IMR-90 (cell line): ENCODE results near the gene SBSN. TPM values are rescaled to one million over a fixed set of nuclear protein-coding genes. Genes with fewer than 3 reads are reported as not detected.
A peak's percentile ranks its signal among the peaks of the same experiment; 100 is the strongest.

Experiments
- ATAC-seq: fragments of 200-7000 bp; cut with Tn5 transposase; 2 replicates; pipeline ENCODE4 v1.9.1; 2020; ENCODE audit warnings: low read depth, mild to moderate bottlenecking, moderate library complexity
- BruUV-seq: library from RNA; stranded (reverse); fragments of 400-500 nt; replicated peaks from 2 replicates; lab custom pipeline; 2021; lab: Mats Ljungman, UMichigan
- CTCF ChIA-PET: fragments of 300-600 bp; formaldehyde crosslinking; extraction: SDS; loops from one replicate; lab custom pipeline; 2021; ENCODE audit warnings: antibody characterized with exemption; lab: Yijun Ruan, JAX
- POLR2A ChIA-PET: fragments of 300-600 bp; sonication (Branson Sonifier 250); formaldehyde crosslinking; loops from one replicate; lab custom pipeline; 2022; ENCODE audit warnings: antibody characterized with exemption; ENCODE audit not compliant: unreplicated experiment; lab: Charles Lee
- DNase-seq: peaks from one replicate; pipeline ENCODE4 v3.0.0; 2013
- H2AFZ ChIP-seq: replicated peaks from 2 replicates; pipeline ENCODE3; 2013; ENCODE audit warnings: low read length, mild to moderate bottlenecking; ENCODE audit not compliant: poor library complexity
- H2AK5ac ChIP-seq: 2 replicates; pipeline ENCODE4 v1.6.1; 2013; ENCODE audit warnings: low read depth, low read length, inconsistent platforms
- H2AK9ac ChIP-seq: replicated peaks from 2 replicates; pipeline ENCODE3; 2013; ENCODE audit warnings: mild to moderate bottlenecking, low read depth, low read length, moderate library complexity; ENCODE audit not compliant: poor library complexity
- H2BK120ac ChIP-seq: 2 replicates; pipeline ENCODE4 v1.6.1; 2013; ENCODE audit warnings: low read depth, low read length, inconsistent platforms
- H2BK15ac ChIP-seq: 3 replicates; pipeline ENCODE4 v1.6.1; 2013; ENCODE audit warnings: low read depth, low read length, inconsistent platforms
- H2BK20ac ChIP-seq: 2 replicates; pipeline ENCODE4 v1.6.1; 2013; ENCODE audit warnings: low read depth, mild to moderate bottlenecking, inconsistent platforms, low read length, moderate library complexity
- H2BK5ac ChIP-seq: 2 replicates; pipeline ENCODE4 v1.6.1; 2013; ENCODE audit warnings: mild to moderate bottlenecking, low read depth, low read length, inconsistent platforms; ENCODE audit not compliant: poor library complexity, severe bottlenecking
- H3K14ac ChIP-seq: replicated peaks from 2 replicates; pipeline ENCODE4 v1.6.1; 2013; ENCODE audit warnings: low read depth, low read length, inconsistent platforms
- H3K18ac ChIP-seq: 2 replicates; pipeline ENCODE4 v1.6.1; 2013; ENCODE audit warnings: low read depth, low read length, control low read depth
- H3K23ac ChIP-seq: 2 replicates; pipeline ENCODE4 v1.6.1; 2013; ENCODE audit warnings: low read depth, low read length, inconsistent platforms
- H3K27ac ChIP-seq: 2 replicates; pipeline ENCODE4 v1.5.1; 2013; ENCODE audit warnings: mild to moderate bottlenecking, control low read depth, low read length; ENCODE audit not compliant: insufficient read depth
- H3K27me3 ChIP-seq: 2 replicates; pipeline ENCODE4 v1.6.1; 2013; ENCODE audit warnings: low read length; ENCODE audit not compliant: control insufficient read depth, insufficient read depth
- H3K36me3 ChIP-seq: 2 replicates; pipeline ENCODE4 v1.6.1; 2013; ENCODE audit warnings: low read length, mixed read lengths; ENCODE audit not compliant: control insufficient read depth, insufficient read depth
- H3K4ac ChIP-seq: 2 replicates; pipeline ENCODE4 v1.6.1; 2013; ENCODE audit warnings: low read depth, low read length, inconsistent platforms
- H3K4me1 ChIP-seq: 2 replicates; pipeline ENCODE4 v1.6.1; 2013; ENCODE audit warnings: low read length, mixed read lengths; ENCODE audit not compliant: control insufficient read depth, insufficient read depth
- H3K4me2 ChIP-seq: 2 replicates; pipeline ENCODE4 v1.6.1; 2013; ENCODE audit warnings: low read depth, mild to moderate bottlenecking, control low read depth, low read length, moderate library complexity
- H3K4me3 ChIP-seq: 2 replicates; pipeline ENCODE4 v1.5.1; 2013; ENCODE audit warnings: low read depth, mild to moderate bottlenecking, control low read depth, low read length, moderate library complexity; ENCODE audit not compliant: insufficient read depth
- H3K56ac ChIP-seq: 2 replicates; pipeline ENCODE4 v1.6.1; 2013; ENCODE audit warnings: low read length, inconsistent platforms; ENCODE audit not compliant: insufficient read depth; ENCODE audit errors: extremely low read depth
- H3K79me1 ChIP-seq, 2 experiments: 2 replicates each; pipeline ENCODE4 v1.6.1; 2013; ENCODE audit warnings: low read length in 2 of 2, inconsistent platforms in 1 of 2, low read depth in 1 of 2
- H3K9ac ChIP-seq: 2 replicates; pipeline ENCODE4 v1.6.1; 2013; ENCODE audit warnings: low read depth, low read length, control low read depth
- H3K9me1 ChIP-seq: 2 replicates; pipeline ENCODE4 v1.6.1; 2013; ENCODE audit warnings: low read length, inconsistent platforms; ENCODE audit not compliant: insufficient read depth
- H3K9me3 ChIP-seq: 2 replicates; pipeline ENCODE4 v1.6.1; 2013; ENCODE audit warnings: low read length; ENCODE audit not compliant: control insufficient read depth, insufficient read depth
- H4K20me1 ChIP-seq: 2 replicates; pipeline ENCODE4 v1.6.1; 2013; ENCODE audit warnings: low read length, inconsistent platforms; ENCODE audit not compliant: insufficient read depth
- H4K5ac ChIP-seq: 2 replicates; pipeline ENCODE4 v1.6.1; 2013; ENCODE audit warnings: mild to moderate bottlenecking, low read depth, low read length, control low read depth
- H4K8ac ChIP-seq, 2 experiments: 2 replicates each; pipeline ENCODE4 v1.6.1; 2013; ENCODE audit warnings: low read depth in 2 of 2, low read length in 2 of 2, control low read depth in 1 of 2, inconsistent platforms in 1 of 2
- H4K91ac ChIP-seq: 2 replicates; pipeline ENCODE4 v1.6.1; 2013; ENCODE audit warnings: low read depth, low read length, inconsistent platforms; ENCODE audit not compliant: insufficient read depth
- RCOR1 ChIP-seq: IDR thresholded peaks from 2 replicates; pipeline ENCODE4 v1.6.1; 2012; ENCODE audit warnings: mild to moderate bottlenecking, low read length, improper control_type of control experiment; ENCODE audit not compliant: insufficient replicate concordance
- SMC3 ChIP-seq: fragments of 150-350 bp; IDR thresholded peaks from 2 replicates; pipeline ENCODE4 v1.6.1; 2016; ENCODE audit warnings: low read depth, mild to moderate bottlenecking, antibody characterized with exemption, low read length, moderate library complexity
- WGBS, 2 experiments: methylation state at CpG; one replicate each; pipeline versions ENCODE4 v1.1.5 to v1.1.7; 2013; ENCODE audit warnings: missing lambda C conversion rate in 2 of 2; ENCODE audit not compliant: insufficient read length in 1 of 2; ENCODE audit errors: extremely low coverage in 2 of 2; 5-methylcytosine and 5-hydroxymethylcytosine counted together
- dilution Hi-C: fragments of 300-500 bp; cut with HindIII; formaldehyde crosslinking; loops from one replicate; pipeline ENCODE4 v1.14.3; 2018; ENCODE audit warnings: low sequenced_read_pairs; ENCODE audit not compliant: unreplicated experiment
- in situ Hi-C: fragments of 300-500 bp; cut with MboI; formaldehyde crosslinking; loops from 3 replicates; pipeline ENCODE4 v1.14.3; 2019; ENCODE audit warnings: low sequenced_read_pairs, inconsistent platforms, mixed read lengths
- intact Hi-C: fragments of 100-400 bp; cut with micrococcal nuclease; formaldehyde crosslinking; loops from 2 replicates; pipeline ENCODE4 v1.10.0; 2022
- polyA plus RNA-seq, 3 experiments: library from polyadenylated mRNA; depleted of rRNA; stranded (reverse); fragments of >200 nt; gene quantifications; 2 replicates each; pipeline ENCODE4 v1.2.3, GENCODE V29; 2012; ENCODE audit warnings: low replicate concordance in 1 of 3
- total RNA-seq: library from RNA; depleted of rRNA; stranded (reverse); fragments of >200 nt; gene quantifications from 2 replicates; pipeline ENCODE4 v1.2.3, GENCODE V29; 2012
- TF ChIP-seq, protein P1 (sequence below): fragments of 150-350 bp; IDR thresholded peaks from 2 replicates; pipeline ENCODE4 v1.6.1; 2017; ENCODE audit warnings: mild to moderate bottlenecking, antibody characterized with exemption, low read length, low read depth

The SBSN gene
- total and polyA plus RNA-seq, 2 of the 4 experiments (the other 2 are of a cell fraction), result 0.72 to 6.4 TPM

DNA sequence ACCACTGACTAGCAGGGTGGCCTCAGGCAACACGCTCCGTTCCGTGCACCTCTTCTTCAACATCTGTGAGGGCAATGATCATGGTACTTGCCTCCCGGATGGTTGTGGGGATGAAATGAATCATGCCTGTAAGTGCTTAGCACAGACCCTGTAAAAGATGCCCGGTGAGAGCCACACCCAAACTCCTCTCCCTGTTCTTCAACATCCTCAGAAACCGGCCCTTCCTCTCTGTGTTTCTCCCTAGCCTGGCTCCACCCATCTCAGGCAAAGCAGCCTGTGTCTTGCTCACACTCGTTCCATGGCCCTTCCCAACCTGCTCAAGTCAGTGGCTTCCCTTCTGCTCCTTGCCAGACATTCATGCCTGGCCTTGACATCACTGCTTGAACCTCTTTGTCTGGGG lies 8.8 kb downstream of the SBSN start:
- peak; percentile 27 for DNase-seq

More for the DNA sequence above, 8.8 kb downstream of the SBSN start:
- peak overlapping the region; percentile 92 for H3K4ac ChIP-seq
- peak overlapping the region; percentile 99; the same call in 2 of the 3 replicates for H2BK15ac ChIP-seq
- peak overlapping the region; percentile 67 for H2BK5ac ChIP-seq
- dilution Hi-C loops (no loop called here), in situ Hi-C loops (no loop called here), intact Hi-C loops (no loop called here)
- H4K20me1 ChIP-seq, result no peaks in the 10 kb centered on the region
- peak overlapping the region; percentile 68 for H2AFZ ChIP-seq
- H3K9me3 ChIP-seq, result no peaks in the 10 kb centered on the region
- peaks cover 16% of the 10 kb centered on the region for H3K9me1 ChIP-seq
- H3K27ac ChIP-seq, result no peak overlapping the region
- TF ChIP-seq RCOR1, result no peak
- no peak for TF ChIP-seq SMC3
- TF ChIP-seq, protein P1, sequence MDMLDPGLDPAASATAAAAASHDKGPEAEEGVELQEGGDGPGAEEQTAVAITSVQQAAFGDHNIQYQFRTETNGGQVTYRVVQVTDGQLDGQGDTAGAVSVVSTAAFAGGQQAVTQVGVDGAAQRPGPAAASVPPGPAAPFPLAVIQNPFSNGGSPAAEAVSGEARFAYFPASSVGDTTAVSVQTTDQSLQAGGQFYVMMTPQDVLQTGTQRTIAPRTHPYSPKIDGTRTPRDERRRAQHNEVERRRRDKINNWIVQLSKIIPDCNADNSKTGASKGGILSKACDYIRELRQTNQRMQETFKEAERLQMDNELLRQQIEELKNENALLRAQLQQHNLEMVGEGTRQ, result no peak
- H3K56ac ChIP-seq, result no peak overlapping the region
- no CpG with 5 or more reads among the region's 7 CpGs for WGBS, 2 experiments
- H4K91ac ChIP-seq, result peak overlapping the region; percentile 85
- peak overlapping the region; percentile 99 for H2AK5ac ChIP-seq
- H2BK20ac ChIP-seq, result peak overlapping the region; percentile 85
- H3K18ac ChIP-seq, result peak overlapping the region; percentile 92
- no peaks in the 10 kb centered on the region for H3K36me3 ChIP-seq
- BruUV-seq, result no TSS peak
- H3K23ac ChIP-seq, result 0 out of 2 replicates have a peak overlapping the region, but pooled peaks have one; percentile 16
- no peak overlapping the region for H3K4me2 ChIP-seq
- CTCF ChIA-PET, result interaction anchor here (0.6 kb wide), 1 partner anchor 30 kb away, joined by 5 read pairs; no protein-coding TSS in a partner anchor
- H3K4me3 ChIP-seq, result no peak overlapping the region
- H2AK9ac ChIP-seq, result peak overlapping the region; percentile 94
- peak overlapping the region; percentile 55 for H4K5ac ChIP-seq
- POLR2A ChIA-PET, result no interaction called here
- ATAC-seq, result 0 out of 2 replicates have a peak, but pooled peaks have one; percentile 8
- H3K4me1 ChIP-seq, result peaks cover 7% of the 10 kb centered on the region
- peak overlapping the region; percentile 82 for H2BK120ac ChIP-seq
- H3K14ac ChIP-seq, result peak overlapping the region; percentile 38
- H4K8ac ChIP-seq, result peak overlapping the region; percentile 79 to 91; a peak in 3 of 4 replicates
- H3K79me1 ChIP-seq, result 0 out of 4 replicates have a peak, but pooled peaks cover 0 to 3% of the 10 kb centered on the region in 2 experiments
- H3K27me3 ChIP-seq, result no peaks in the 10 kb centered on the region
- no peak overlapping the region for H3K9ac ChIP-seq
